ENCODE measurements around the gene RABEPK.

GRCh38 chr9:125183054-125183453 is 17.3 kb upstream of the RABEPK start:
- TF ChIP-seq POLR2A (IDR thresholded peaks at IDR 0.05; ENCODE audit: low read depth, low read length) (no peak), TAF1 (IDR thresholded peaks at IDR 0.05; ENCODE audit: borderline replicate concordance, low read depth, low read length) (no peak), POLR2AphosphoS5 (IDR thresholded peaks at IDR 0.05; ENCODE audit: low read depth, low read length) (no peak)

Measured in GM12892 (cell line).